Measurements from ENCODE around the gene DNAJC30.

The DNAJC30 gene

DNA sequence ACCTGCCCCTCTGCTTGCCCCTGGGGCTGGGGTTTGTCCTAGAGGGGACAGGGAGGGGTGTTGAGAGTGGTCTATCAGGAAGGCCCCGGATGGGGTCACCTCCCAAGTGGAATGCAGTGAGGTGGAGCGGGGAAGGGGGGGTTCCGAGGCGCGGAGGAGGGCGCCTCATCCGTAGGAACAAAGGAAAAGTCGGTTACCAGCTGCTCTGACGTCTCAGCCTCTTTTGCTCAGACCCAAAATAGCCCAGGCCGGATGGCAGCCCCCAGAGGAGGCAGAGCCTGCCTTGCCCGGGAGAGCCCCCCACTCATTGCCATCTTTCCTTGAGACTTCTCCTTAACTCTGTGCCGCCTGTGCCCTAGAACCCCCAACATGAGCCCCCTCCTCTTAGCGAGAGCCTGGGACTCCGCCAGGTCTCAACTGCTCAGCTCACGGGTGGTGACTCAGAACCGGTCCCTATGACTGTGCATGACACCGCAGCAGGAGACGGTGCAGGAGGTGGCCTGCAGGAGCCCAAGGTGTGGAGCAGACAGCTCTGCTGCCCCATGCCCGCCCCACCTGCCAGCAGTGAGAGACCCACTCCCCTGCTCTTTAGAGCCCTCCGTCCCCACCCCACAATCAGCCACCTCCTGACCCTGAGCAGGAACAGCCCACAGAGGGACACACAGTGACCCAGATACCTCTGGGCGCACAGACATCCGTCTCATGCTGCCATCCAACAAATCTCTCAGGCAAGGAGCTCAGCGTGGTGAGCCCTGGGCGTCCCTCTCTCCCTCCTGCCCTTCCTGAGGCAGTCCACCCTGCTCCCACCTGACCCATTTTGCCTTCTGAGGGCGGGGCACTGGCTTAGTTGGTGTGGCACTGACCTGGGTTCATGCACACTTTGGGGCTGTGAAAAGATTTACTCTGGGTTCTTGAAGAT is 23.1 kb upstream of the DNAJC30 start:
- Histone ChIP-seq H3K27ac (ENCODE audit: low read depth, low read length) (no peak overlapping the region), H3K36me3 (ENCODE audit: insufficient read depth, low read length) (peaks cover 4% of the 10 kb centered on the region), H3K4me3 (ENCODE audit: low read depth in 1 of 2, low read length in 2 of 2) (no peak overlapping the region), H3K9ac (ENCODE audit: low read length) (no peak overlapping the region), H3K9me3 (ENCODE audit: low read length) (no peaks in the 10 kb centered on the region), H3K4me1 (ENCODE audit: insufficient read depth, low read length) (peaks cover 20% of the 10 kb centered on the region), H3K27me3 (ENCODE audit: control insufficient read depth in 1 of 2, insufficient read depth in 2 of 2, low read length in 2 of 2) (no peaks in the 10 kb centered on the region)

- peak overlapping the region; percentile 13 for H3K9ac ChIP-seq (ENCODE audit: low read length)
Observed at GRCh38 chr7:73705551-73705920, 22.3 kb upstream of the DNAJC30 start.

GRCh38 chr7:73704640-73705550 is 21.6 kb upstream of the DNAJC30 start:
- Histone ChIP-seq H3K36me3 (ENCODE audit: insufficient read depth, low read length) (peaks cover 14% of the 10 kb centered on the region), H3K9me3 (ENCODE audit: low read length) (no peaks in the 10 kb centered on the region), H3K27ac (ENCODE audit: low read depth, low read length) (peak overlapping the region; percentile 55), H3K9ac (ENCODE audit: low read length) (peak overlapping the region; percentile 13), H3K27me3 (ENCODE audit: control insufficient read depth in 1 of 2, insufficient read depth in 2 of 2, low read length in 2 of 2) (no peaks in the 10 kb centered on the region), H3K4me3 (ENCODE audit: low read depth in 1 of 2, low read length in 2 of 2) (no peak overlapping the region), H3K4me1 (ENCODE audit: insufficient read depth, low read length) (peaks cover 20% of the 10 kb centered on the region)

More at GRCh38 chr7:73705551-73705920, 22.3 kb upstream of the DNAJC30 start:
- Histone ChIP-seq H3K27me3 (ENCODE audit: control insufficient read depth in 1 of 2, insufficient read depth in 2 of 2, low read length in 2 of 2) (no peaks in the 10 kb centered on the region), H3K4me1 (ENCODE audit: insufficient read depth, low read length) (peaks cover 20% of the 10 kb centered on the region), H3K36me3 (ENCODE audit: insufficient read depth, low read length) (peaks cover 10% of the 10 kb centered on the region), H3K27ac (ENCODE audit: low read depth, low read length) (peak overlapping the region; percentile 24), H3K9me3 (ENCODE audit: low read length) (no peaks in the 10 kb centered on the region), H3K4me3 (ENCODE audit: low read depth in 1 of 2, low read length in 2 of 2) (no peak overlapping the region)

DNA sequence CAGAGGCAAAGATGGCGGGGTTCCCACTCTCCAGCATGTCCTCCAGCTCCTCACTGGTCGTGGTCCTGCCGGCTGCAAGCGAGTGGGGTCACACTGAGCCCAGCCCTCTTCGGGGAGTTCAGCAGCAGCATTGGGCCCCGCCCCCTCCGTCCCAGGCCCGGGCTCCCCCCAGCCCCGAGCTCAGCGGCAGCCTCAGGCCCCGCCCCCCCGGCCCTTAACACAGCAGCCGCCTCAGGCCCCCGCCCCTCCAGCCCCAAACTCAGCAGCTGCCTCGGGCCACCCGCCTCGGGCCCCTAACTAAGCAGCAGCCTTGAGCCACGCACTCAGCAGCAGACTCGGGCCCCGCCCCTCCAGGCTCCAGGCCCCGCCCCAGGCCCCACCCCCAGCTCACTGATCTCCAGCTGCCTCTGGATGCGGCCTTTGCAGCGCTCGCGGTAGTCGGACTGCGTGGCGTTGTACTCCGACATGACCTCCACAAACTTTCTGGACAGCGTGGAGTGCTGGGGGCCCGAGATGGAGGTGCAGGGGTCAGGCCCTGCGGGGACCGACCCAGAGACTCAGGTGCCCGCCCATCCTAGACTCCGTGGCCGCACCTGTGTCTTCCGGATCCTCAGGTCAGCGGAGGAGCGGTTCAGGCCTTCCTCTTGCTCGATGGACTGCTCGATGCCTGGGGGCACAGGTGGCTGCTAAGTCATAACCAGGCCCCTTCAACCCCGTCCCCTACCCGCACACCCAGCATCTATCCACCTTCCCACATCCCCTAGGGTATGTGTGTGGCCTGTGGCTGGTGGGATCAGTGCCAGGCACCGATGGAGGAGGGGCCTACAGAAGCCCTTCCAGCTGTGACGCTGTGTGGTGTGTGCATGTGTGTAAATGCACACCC is 20.7 kb upstream of the DNAJC30 start:
- no peaks in the 10 kb centered on the region for H3K9me3 ChIP-seq (ENCODE audit: low read length)
- H3K36me3 ChIP-seq (ENCODE audit: insufficient read depth, low read length), result peaks cover 17% of the 10 kb centered on the region
- H3K4me3 ChIP-seq (ENCODE audit: low read depth in 1 of 2, low read length in 2 of 2), result peak overlapping the region in 1 of 2 donors; percentile 47
- H3K27me3 ChIP-seq (ENCODE audit: control insufficient read depth in 1 of 2, insufficient read depth in 2 of 2, low read length in 2 of 2), result no peaks in the 10 kb centered on the region
- H3K4me1 ChIP-seq (ENCODE audit: insufficient read depth, low read length), result peaks cover 20% of the 10 kb centered on the region
- no peak overlapping the region for H3K9ac ChIP-seq (ENCODE audit: low read length)
- peak overlapping the region; percentile 55 for H3K27ac ChIP-seq (ENCODE audit: low read depth, low read length)

DNA sequence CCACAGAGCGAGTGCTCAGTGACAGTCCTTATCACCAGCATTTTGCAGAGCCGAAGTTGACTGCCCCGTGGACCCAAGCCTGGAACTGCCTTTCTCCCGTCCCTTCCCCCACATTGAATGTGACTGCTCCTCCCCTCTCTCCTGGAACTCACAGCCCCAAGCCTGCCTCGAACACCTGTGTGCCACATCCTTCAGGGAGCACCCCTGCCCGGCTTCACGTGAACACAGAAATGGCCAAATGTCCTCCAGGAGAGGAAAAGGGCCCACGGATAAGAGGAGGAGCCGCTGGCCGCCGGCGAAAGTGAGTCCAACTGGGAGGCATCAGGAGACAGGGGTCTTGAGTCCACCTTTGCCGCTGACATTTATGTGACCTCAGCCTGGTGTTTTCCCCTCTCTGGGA is 20.0 kb upstream of the DNAJC30 start:
- H3K36me3 ChIP-seq (ENCODE audit: insufficient read depth, low read length), result peaks cover 23% of the 10 kb centered on the region
- no peak overlapping the region for H3K9ac ChIP-seq (ENCODE audit: low read length)
- H3K4me3 ChIP-seq (ENCODE audit: low read depth in 1 of 2, low read length in 2 of 2), result no peak overlapping the region
- no peaks in the 10 kb centered on the region for H3K27me3 ChIP-seq (ENCODE audit: control insufficient read depth in 1 of 2, insufficient read depth in 2 of 2, low read length in 2 of 2)
- H3K9me3 ChIP-seq (ENCODE audit: low read length), result no peaks in the 10 kb centered on the region
- peaks cover 20% of the 10 kb centered on the region for H3K4me1 ChIP-seq (ENCODE audit: insufficient read depth, low read length)
- H3K27ac ChIP-seq (ENCODE audit: low read depth, low read length), result no peak overlapping the region

DNA sequence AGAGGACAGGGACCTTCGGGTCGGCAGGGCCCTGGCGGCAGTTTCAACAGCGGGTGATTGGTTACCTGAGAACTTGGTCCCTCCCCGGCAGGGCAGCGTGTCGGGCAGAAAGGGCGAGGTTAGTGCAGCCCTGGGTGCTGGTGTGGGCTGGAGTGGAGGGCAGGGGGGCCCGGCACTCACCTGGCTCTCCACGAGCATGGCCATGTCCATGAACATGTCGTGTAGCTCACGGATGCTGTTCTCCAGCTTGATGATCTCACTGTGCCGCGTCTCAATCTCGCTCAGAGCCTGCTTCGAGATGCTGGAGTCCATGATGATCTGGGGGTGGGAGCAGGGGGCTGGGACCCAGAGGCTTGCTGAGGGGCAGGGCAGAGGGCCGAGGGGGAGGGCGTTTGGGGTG is 19.4 kb upstream of the DNAJC30 start:
- no peak overlapping the region for H3K27ac ChIP-seq (ENCODE audit: low read depth, low read length)
- H3K4me1 ChIP-seq (ENCODE audit: insufficient read depth, low read length), result peaks cover 20% of the 10 kb centered on the region
- peaks cover 25% of the 10 kb centered on the region for H3K36me3 ChIP-seq (ENCODE audit: insufficient read depth, low read length)

DNA sequence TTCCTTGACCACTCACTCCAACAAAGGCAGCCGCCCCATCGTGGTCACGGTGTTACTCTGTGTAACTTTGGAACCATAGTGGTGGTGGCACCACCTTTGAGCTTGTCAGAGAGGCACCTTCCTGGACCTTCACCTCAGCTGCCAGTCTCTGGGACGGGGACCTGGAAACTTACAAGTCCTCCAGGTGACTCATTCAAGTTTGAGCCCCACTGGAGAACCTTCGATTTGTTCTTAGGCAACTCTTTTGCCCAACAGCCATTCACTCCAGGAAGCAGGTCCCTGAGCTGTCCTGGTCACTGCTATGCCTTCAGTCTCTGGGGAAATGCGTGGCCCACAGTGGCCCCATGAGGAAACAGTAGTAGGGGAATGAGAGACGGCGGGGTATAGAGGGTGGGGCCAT is 19.0 kb upstream of the DNAJC30 start:
- H3K4me3 ChIP-seq (ENCODE audit: low read depth in 1 of 2, low read length in 2 of 2), result no peak overlapping the region
- H3K9ac ChIP-seq (ENCODE audit: low read length), result no peak overlapping the region
- no peaks in the 10 kb centered on the region for H3K27me3 ChIP-seq (ENCODE audit: control insufficient read depth in 1 of 2, insufficient read depth in 2 of 2, low read length in 2 of 2)
- peaks cover 28% of the 10 kb centered on the region for H3K36me3 ChIP-seq (ENCODE audit: insufficient read depth, low read length)
- no peak overlapping the region for H3K27ac ChIP-seq (ENCODE audit: low read depth, low read length)
- H3K9me3 ChIP-seq (ENCODE audit: low read length), result no peaks in the 10 kb centered on the region
- H3K4me1 ChIP-seq (ENCODE audit: insufficient read depth, low read length), result peaks cover 20% of the 10 kb centered on the region

More for the DNA sequence above, 19.4 kb upstream of the DNAJC30 start:
- Histone ChIP-seq H3K4me3 (ENCODE audit: low read depth in 1 of 2, low read length in 2 of 2) (no peak overlapping the region), H3K9ac (ENCODE audit: low read length) (no peak overlapping the region), H3K27me3 (ENCODE audit: control insufficient read depth in 1 of 2, insufficient read depth in 2 of 2, low read length in 2 of 2) (no peaks in the 10 kb centered on the region), H3K9me3 (ENCODE audit: low read length) (no peaks in the 10 kb centered on the region)

DNA sequence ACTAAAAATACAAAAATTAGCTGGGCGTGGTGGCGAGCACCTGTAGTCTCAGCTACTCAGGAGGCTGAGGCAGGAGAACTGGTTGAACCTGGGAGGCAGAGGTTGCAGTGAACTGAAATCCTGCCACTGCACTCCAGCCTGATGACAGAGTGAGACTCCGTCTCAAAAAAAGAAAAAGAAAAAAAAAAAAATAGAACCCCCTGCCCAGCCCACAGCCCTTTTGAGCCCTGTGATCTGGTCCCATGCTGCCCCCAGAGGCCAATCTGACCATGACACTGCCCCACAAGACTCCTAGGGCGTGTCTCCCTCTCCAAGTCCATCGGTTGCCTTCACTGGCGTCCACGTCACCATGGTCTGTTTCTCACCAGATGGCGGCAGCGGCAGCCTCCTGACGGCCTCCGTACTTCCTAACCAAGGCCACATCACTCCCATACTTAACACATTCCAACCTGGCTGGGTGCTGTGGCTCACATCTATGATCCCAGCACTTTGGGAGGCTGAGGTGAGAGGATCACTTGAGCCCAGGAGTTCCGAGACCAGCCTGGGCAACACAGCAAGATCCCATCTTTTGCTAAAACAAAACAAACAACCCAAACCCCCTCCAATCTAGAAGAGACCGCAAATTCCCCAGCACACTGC is 18.2 kb upstream of the DNAJC30 start:
- Histone ChIP-seq H3K9ac (ENCODE audit: low read length) (no peak overlapping the region), H3K4me1 (ENCODE audit: insufficient read depth, low read length) (peaks cover 20% of the 10 kb centered on the region), H3K4me3 (ENCODE audit: low read depth in 1 of 2, low read length in 2 of 2) (no peak overlapping the region), H3K36me3 (ENCODE audit: insufficient read depth, low read length) (peaks cover 32% of the 10 kb centered on the region), H3K27me3 (ENCODE audit: control insufficient read depth in 1 of 2, insufficient read depth in 2 of 2, low read length in 2 of 2) (no peaks in the 10 kb centered on the region), H3K27ac (ENCODE audit: low read depth, low read length) (no peak overlapping the region), H3K9me3 (ENCODE audit: low read length) (no peaks in the 10 kb centered on the region)

GRCh38 chr7:73700581-73701134 is 17.4 kb upstream of the DNAJC30 start:
- Histone ChIP-seq H3K9me3 (ENCODE audit: low read length) (no peaks in the 10 kb centered on the region), H3K9ac (ENCODE audit: low read length) (no peak overlapping the region), H3K27ac (ENCODE audit: low read depth, low read length) (no peak overlapping the region), H3K4me3 (ENCODE audit: low read depth in 1 of 2, low read length in 2 of 2) (no peak overlapping the region), H3K4me1 (ENCODE audit: insufficient read depth, low read length) (peaks cover 20% of the 10 kb centered on the region), H3K36me3 (ENCODE audit: insufficient read depth, low read length) (peaks cover 37% of the 10 kb centered on the region), H3K27me3 (ENCODE audit: control insufficient read depth in 1 of 2, insufficient read depth in 2 of 2, low read length in 2 of 2) (no peaks in the 10 kb centered on the region)

GRCh38 chr7:73700069-73700423 is 16.8 kb upstream of the DNAJC30 start:
- H3K4me3 ChIP-seq (ENCODE audit: low read depth in 1 of 2, low read length in 2 of 2), result no peak overlapping the region
- H3K4me1 ChIP-seq (ENCODE audit: insufficient read depth, low read length), result peaks cover 14% of the 10 kb centered on the region
- no peaks in the 10 kb centered on the region for H3K9me3 ChIP-seq (ENCODE audit: low read length)
- no peak overlapping the region for H3K27ac ChIP-seq (ENCODE audit: low read depth, low read length)
- no peak overlapping the region for H3K9ac ChIP-seq (ENCODE audit: low read length)
- no peaks in the 10 kb centered on the region for H3K27me3 ChIP-seq (ENCODE audit: control insufficient read depth in 1 of 2, insufficient read depth in 2 of 2, low read length in 2 of 2)
- H3K36me3 ChIP-seq (ENCODE audit: insufficient read depth, low read length), result peaks cover 40% of the 10 kb centered on the region
